Right lobe of liver (tissue), 6 donors: ENCODE measurements around the gene LRRC45. TPM values are rescaled to one million over a fixed set of nuclear protein-coding genes. Genes with fewer than 3 reads are reported as not detected.

Experiments used
- ATAC-seq, 4 donors: fragments of 200-7000 bp; cut with Tn5 transposase; one replicate each; pipeline ENCODE4 v1.9.1; 2020; ENCODE audit warnings: mild to moderate bottlenecking in 4 of 4, moderate library complexity in 4 of 4
- DNase-seq, 3 donors: peaks; one replicate each; pipeline ENCODE4 v3.0.0-alpha.2; 2020
- H3K27ac ChIP-seq, 3 donors: fragments of 200-600 bp; one replicate each; pipeline ENCODE4 v1.8.0; 2022
- H3K27me3 ChIP-seq, 2 donors: fragments of 200-600 bp; one replicate each; pipeline ENCODE4 v1.8.0; 2022
- H3K36me3 ChIP-seq, 4 donors: fragments of 200-600 bp; sonication (generic) in 1 of 4; one replicate each; pipeline versions ENCODE4 v1.5.1 to v1.8.0; 2017 to 2022; ENCODE audit warnings: control low read depth in 1 of 4
- H3K4me1 ChIP-seq, 4 donors: fragments of 200-600 bp; sonication (generic) in 1 of 4; one replicate each; pipeline versions ENCODE4 v1.5.1 to v1.8.0; 2017 to 2022; ENCODE audit warnings: control low read depth in 1 of 4
- H3K4me3 ChIP-seq, 3 donors: fragments of 200-600 bp; one replicate each; pipeline ENCODE4 v1.8.0; 2022
- H3K9me3 ChIP-seq, 4 donors: fragments of 200-600 bp; sonication (generic) in 1 of 4; one replicate each; pipeline versions ENCODE4 v1.5.1 to v1.8.0; 2017 to 2022; ENCODE audit warnings: control low read depth in 1 of 4
- POLR2A ChIP-seq: fragments of 450-650 bp; IDR thresholded peaks from one replicate; pipeline ENCODE4 v1.6.1; 2017; ENCODE audit warnings: antibody characterized with exemption, mild to moderate bottlenecking
- WGBS: methylation state at CpG from one replicate; pipeline ENCODE4 v1.1.6; 2018; ENCODE audit warnings: low coverage, low lambda C conversion rate; ENCODE audit not compliant: insufficient coverage; ENCODE audit errors: missing lambda C conversion rate; 5-methylcytosine and 5-hydroxymethylcytosine counted together
- intact Hi-C, 2 donors: fragments of 100-400 bp; cut with DNase I; formaldehyde crosslinking; loops; one replicate each; pipeline versions ENCODE4 v1.11.2 to v1.14.1; 2022
- total RNA-seq, 6 experiments: library from RNA; depleted of rRNA in 2 of 6; stranded (reverse); fragments of >200 nt in 2 of 6; fragmentation: NEBNext Ultra II Directional in 3 of 6; extraction: Animal tissue kit (Norgen Biotek cat#: 25700) in 3 of 6; gene quantifications; one replicate each; pipeline versions ENCODE4 v1.1.0 to v1.2.4, GENCODE V29; 2016 to 2023
- TF ChIP-seq, protein P1 (sequence below), 4 donors: fragments of 200-600 bp in 3 of 4; fragments of 450-650 bp in 1 of 4; IDR thresholded peaks; one replicate each; pipeline versions ENCODE4 v1.5.1 to v1.8.0; 2016 to 2022; ENCODE audit warnings: antibody characterized with exemption in 4 of 4, mild to moderate bottlenecking in 2 of 4
- donor health status: DM: no; HTN: yes; CAD: no.
- donor health status: DM: no; HTN: no; CAD: no.
- donor health status: DM: no; HTN: no; CAD: no.
- donor health status: DM: no; HTN: yes; CAD: no.
- donor health status: DM: no; HTN: yes; CAD: no.

LRRC45 gene
- total RNA-seq, 6 experiments from 2014 or later = 4.9 to 15.6 (median 11.9) TPM

DNA sequence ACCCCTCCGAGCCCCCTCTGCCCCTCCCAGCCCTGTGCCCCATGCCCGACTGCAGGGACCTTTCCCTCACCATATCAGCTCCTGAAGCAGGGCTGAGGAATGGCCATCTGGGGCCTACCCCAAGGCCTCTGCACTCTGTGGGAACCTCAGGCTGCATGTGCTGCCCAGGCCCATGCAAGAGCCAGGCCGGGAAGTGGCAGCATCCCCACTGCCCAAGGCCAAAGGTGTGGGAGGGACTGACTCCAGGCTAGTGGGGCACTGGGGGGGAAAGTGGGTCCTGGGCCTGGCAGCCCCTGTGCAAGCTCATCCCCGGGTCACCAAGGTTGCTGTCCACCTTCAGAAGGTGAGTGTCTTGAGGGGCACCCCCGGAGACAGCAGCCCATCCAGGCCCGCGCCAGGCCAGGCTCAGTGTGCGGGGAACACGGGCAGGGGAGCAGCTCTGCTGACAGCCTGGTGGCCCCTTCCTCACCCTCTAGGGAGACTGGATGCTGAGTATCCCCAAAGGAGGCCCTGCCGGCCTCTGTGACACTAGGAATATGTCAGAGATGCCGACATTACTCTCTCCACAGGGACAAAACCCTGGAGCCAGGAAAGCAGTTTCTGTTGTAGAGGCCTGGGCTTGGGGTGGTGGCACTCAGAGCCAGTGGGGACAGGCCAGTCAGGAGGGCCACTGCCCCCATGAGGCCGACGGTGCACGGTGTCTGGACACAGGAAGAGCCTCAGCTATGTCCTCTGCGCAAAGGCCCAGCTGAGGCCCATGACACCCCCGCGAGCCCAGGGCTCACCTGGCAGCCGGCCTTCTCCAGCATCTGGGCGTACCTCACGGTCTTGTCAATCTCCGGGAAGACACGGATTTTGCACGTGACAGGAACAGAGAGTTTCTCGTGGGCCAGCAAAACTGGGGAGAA lies 39.2 kb downstream of the LRRC45 start:
- ATAC-seq (no peak), DNase-seq (peak in 1 of 3 donors; percentile 44)
- Histone ChIP-seq H3K27me3 (no peaks in the 10 kb centered on the region), H3K4me3 (no peak overlapping the region), H3K36me3 (peaks cover 0 to 42% (median 4%) of the 10 kb centered on the region in 4 donors), H3K27ac (no peak overlapping the region), H3K9me3 (no peaks in the 10 kb centered on the region), H3K4me1 (peaks cover 0 to 17% (median 6%) of the 10 kb centered on the region in 4 donors)
- 78% methylated on average over 4 of the region's 24 CpGs for WGBS
- TF ChIP-seq POLR2A = no peak
- TF ChIP-seq, protein P1, sequence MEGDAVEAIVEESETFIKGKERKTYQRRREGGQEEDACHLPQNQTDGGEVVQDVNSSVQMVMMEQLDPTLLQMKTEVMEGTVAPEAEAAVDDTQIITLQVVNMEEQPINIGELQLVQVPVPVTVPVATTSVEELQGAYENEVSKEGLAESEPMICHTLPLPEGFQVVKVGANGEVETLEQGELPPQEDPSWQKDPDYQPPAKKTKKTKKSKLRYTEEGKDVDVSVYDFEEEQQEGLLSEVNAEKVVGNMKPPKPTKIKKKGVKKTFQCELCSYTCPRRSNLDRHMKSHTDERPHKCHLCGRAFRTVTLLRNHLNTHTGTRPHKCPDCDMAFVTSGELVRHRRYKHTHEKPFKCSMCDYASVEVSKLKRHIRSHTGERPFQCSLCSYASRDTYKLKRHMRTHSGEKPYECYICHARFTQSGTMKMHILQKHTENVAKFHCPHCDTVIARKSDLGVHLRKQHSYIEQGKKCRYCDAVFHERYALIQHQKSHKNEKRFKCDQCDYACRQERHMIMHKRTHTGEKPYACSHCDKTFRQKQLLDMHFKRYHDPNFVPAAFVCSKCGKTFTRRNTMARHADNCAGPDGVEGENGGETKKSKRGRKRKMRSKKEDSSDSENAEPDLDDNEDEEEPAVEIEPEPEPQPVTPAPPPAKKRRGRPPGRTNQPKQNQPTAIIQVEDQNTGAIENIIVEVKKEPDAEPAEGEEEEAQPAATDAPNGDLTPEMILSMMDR (IDR thresholded peaks at IDR 0.05) = peak in 1 of 4 donors; percentile 5
- intact Hi-C loops = no loop called here

DNA sequence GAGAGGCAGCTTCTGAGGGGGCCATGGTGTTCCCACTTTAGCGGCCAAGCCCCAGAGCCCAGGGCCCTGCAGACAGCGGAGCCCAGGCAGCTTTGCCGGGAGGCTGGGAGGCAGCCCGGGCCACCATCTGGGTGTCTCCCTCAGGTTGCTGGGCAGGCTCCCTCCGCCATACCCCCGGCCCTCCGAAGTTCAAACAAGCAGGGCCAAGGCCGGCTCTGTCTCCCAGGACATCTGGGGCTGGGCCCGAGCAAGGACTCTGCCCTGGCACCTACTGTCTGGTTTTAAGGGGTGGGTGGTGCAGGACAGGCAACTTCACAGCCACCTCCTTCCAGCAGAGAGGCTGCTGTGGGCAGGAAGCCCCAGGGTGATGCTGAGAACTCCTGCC lies 39.9 kb downstream of the LRRC45 start:
- no peak for DNase-seq

DNA sequence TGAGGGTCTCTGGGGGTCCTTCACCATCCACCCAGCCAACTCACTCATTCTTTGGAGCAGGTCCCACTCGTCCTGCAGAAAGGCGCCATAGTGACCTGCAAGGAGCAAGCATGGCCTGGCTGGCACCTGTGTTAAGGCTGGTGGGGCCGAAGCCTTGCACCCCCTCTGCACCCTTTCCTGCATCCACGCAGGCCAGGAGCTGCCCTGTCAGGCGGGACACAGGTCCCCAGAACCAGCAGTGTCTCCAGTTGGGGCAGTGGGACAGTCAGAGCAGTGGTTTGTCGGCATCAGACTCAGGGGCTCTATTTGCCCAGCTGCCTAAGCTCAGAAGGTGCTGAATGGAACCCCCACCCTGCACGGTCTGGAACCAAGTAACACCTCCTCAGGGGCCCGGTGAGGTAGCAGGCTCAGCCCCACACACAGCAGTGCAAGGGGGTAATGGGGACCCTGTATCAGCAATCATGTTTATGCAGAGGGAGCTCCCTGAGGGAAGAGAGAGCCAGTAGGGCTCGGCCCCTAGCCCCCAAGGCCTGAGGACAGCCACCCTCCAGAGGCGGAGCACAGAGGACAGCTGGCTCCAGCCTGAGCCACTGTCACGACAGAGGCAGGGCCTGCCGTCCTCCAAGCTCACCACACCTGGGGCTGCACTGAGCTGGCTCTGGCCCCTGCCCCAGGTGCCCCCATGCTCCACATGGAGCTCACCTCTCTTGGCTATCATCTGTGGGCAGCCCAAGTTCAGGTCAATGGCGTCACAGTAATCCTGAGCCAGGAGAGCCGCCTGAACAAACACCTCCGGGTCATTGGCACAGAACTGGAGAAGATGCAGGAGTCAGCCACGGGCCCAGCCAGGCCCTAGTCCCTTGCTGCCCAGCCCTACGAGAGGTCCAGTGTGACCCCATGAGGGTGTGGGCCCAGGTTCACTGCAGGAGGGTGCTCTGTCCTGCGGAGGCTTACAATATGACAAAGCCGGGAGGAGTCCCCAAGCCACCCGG lies 40.6 kb downstream of the LRRC45 start:
- Histone ChIP-seq H3K36me3 (peaks cover 0 to 34% (median 4%) of the 10 kb centered on the region in 4 donors), H3K4me3 (peak overlapping the region; percentile 76 to 89 (median 87)), H3K4me1 (peaks cover 0 to 17% (median 6%) of the 10 kb centered on the region in 4 donors), H3K27me3 (no peaks in the 10 kb centered on the region), H3K9me3 (no peaks in the 10 kb centered on the region), H3K27ac (peak overlapping the region in 1 of 3 donors; percentile 66)
- ATAC-seq (peak; percentile 51 to 78 (median 59)), DNase-seq (peak in 2 of 3 donors; percentile 79 to 82)
- TF ChIP-seq, protein P1 (IDR thresholded peaks at IDR 0.05) = no peak
- no peak for TF ChIP-seq POLR2A
- no CpG with 5 or more reads among the region's 20 CpGs for WGBS
- intact Hi-C loops = no loop called here

More for the DNA sequence above, 39.9 kb downstream of the LRRC45 start:
- Histone ChIP-seq H3K4me3 (no peak overlapping the region), H3K4me1 (peaks cover 0 to 17% (median 6%) of the 10 kb centered on the region in 4 donors), H3K36me3 (peaks cover 0 to 35% (median 4%) of the 10 kb centered on the region in 4 donors), H3K27ac (no peak overlapping the region), H3K27me3 (no peaks in the 10 kb centered on the region), H3K9me3 (no peaks in the 10 kb centered on the region)
- no peak for TF ChIP-seq POLR2A
- TF ChIP-seq, protein P1 (IDR thresholded peaks at IDR 0.05) = no peak
- WGBS = no CpG with 5 or more reads among the region's 9 CpGs
- intact Hi-C loops = no loop called here
- no peak for ATAC-seq

DNA sequence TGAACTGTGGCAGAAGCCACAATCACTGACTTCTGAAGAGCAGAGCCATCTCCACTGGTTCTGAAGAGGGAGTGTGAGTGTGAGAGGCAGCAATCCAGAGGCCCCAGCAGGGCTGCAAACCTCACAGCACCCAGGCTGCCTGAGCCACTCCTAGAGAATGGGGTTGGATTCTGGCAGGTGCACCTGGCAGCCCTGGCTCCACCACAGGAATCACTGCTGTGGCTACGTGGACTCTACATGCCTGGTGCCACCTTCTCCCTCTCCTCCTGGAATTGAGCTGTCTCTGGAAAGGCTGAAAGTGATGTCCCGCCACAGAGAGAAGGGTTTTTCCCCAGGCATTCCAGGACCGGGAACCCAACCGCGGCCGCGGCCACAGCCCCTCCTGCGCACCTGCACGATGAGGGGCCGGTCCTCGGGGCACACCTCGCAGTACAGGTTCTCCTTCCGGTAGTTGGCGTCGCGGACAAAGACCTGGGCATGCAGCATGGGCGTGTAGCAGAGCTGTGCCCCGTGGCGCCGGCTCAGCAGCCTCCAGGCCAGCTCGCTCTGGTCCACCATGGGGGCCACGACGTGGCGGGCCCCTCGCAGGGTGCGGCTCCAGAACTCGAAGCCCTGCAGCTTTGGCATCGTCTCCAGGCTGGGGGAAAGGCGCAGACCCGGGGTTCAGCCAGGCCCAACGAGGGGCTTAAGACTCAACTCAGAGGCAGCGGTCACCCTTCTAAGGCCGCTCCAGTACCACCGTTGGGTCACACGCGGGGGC lies 41.5 kb downstream of the LRRC45 start:
- Histone ChIP-seq H3K36me3 (peaks cover 0 to 28% (median 4%) of the 10 kb centered on the region in 4 donors), H3K9me3 (no peaks in the 10 kb centered on the region), H3K4me1 (peaks cover 0 to 17% (median 6%) of the 10 kb centered on the region in 4 donors), H3K27me3 (no peaks in the 10 kb centered on the region), H3K4me3 (peak overlapping the region; percentile 76 to 89 (median 87)), H3K27ac (peak overlapping the region in 2 of 3 donors; percentile 66)
- TF ChIP-seq POLR2A = no peak
- TF ChIP-seq, protein P1 (IDR thresholded peaks at IDR 0.05) = no peak
- ATAC-seq (peak; percentile 50 to 61 (median 58)), DNase-seq (no peak)
- intact Hi-C loops = no loop called here
- WGBS = no CpG with 5 or more reads among the region's 36 CpGs
